MCF 10A (cell line): ENCODE data around the gene LMTK2. TPM values are rescaled to one million over a fixed set of nuclear protein-coding genes. Genes with fewer than 3 reads are reported as not detected.
A peak's percentile ranks its signal among the peaks of the same experiment; 100 is the strongest.

Source experiments
- BruUV-seq: library from RNA; stranded (reverse); fragments of 400-500 nt; replicated peaks from 2 replicates; lab custom pipeline; 2021; lab: Mats Ljungman, UMichigan
- CTCF ChIA-PET: fragments of 300-600 bp; sonication (Branson Sonifier 250); formaldehyde crosslinking; extraction: SDS; loops from one replicate; lab custom pipeline; 2021; ENCODE audit warnings: antibody characterized with exemption, inconsistent platforms; lab: Yijun Ruan, JAX
- POLR2A ChIA-PET: fragments of 300-600, 350-650 bp; sonication (Branson Sonifier 250); formaldehyde crosslinking; extraction: SDS; loops from one replicate; lab custom pipeline; 2020; ENCODE audit warnings: antibody characterized with exemption, inconsistent platforms; lab: Yijun Ruan, JAX
- DNase-seq: peaks from one replicate; pipeline ENCODE4 v3.0.0-alpha.2; 2018; ENCODE audit not compliant: unreplicated experiment
- H3K27ac Mint-ChIP-seq: one replicate; pipeline ENCODE4 v1.8.0; 2022; ENCODE audit warnings: mild to moderate bottlenecking, low read depth, mixed read lengths; ENCODE audit not compliant: unreplicated experiment
- H3K27me3 Mint-ChIP-seq: one replicate; pipeline ENCODE4 v1.8.0; 2022; ENCODE audit warnings: mixed read lengths; ENCODE audit not compliant: insufficient read depth, unreplicated experiment
- H3K36me3 Mint-ChIP-seq: one replicate; pipeline ENCODE4 v1.8.0; 2022; ENCODE audit warnings: mild to moderate bottlenecking, moderate library complexity, mixed read lengths; ENCODE audit not compliant: insufficient read depth, unreplicated experiment
- H3K4me1 Mint-ChIP-seq: one replicate; pipeline ENCODE4 v1.8.0; 2022; ENCODE audit warnings: mixed read lengths; ENCODE audit not compliant: insufficient read depth, unreplicated experiment
- H3K4me3 Mint-ChIP-seq: one replicate; pipeline ENCODE4 v1.8.0; 2022; ENCODE audit warnings: mild to moderate bottlenecking, moderate library complexity, mixed read lengths; ENCODE audit not compliant: unreplicated experiment
- H3K9me3 Mint-ChIP-seq: one replicate; pipeline ENCODE4 v1.8.0; 2022; ENCODE audit warnings: mixed read lengths; ENCODE audit not compliant: unreplicated experiment
- intact Hi-C: fragments of 100-400 bp; cut with micrococcal nuclease; formaldehyde crosslinking; loops from 2 replicates; pipeline ENCODE4 v1.14.1; 2022
- total RNA-seq: library from RNA; stranded (reverse); gene quantifications from 2 replicates; pipeline ENCODE4 v1.2.3, GENCODE V29; 2022
- TF ChIP-seq, protein P1 (sequence below): fragments of 200-600 bp; IDR thresholded peaks from one replicate; pipeline ENCODE4 v1.8.0; 2022; ENCODE audit warnings: antibody characterized with exemption, mild to moderate bottlenecking; ENCODE audit not compliant: unreplicated experiment

Gene LMTK2
- total RNA-seq, 1 experiment from 2014 or later = 16.8 TPM

DNA sequence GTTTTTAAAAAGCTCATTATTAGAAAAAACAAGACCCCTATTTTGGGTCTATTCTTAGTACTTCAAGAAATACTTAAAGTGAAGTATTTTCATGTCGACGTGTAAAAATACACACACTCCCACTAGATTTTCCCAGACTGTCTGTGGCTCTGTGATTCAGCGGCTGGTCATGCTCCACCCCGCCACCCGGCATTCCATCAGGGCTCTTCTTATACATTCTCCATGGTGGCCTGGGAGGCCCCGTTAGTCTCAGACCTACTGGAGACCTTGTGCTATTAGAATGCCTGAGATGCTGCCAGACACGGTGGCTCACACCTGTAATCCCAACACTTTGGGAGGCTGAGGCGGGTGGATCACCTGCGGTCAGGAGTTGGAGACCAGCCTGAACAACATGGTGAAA lies 132.3 kb downstream of the LMTK2 start:
- BruUV-seq = no TSS peak
- POLR2A ChIA-PET = no interaction called here
- Mint-ChIP-seq H3K9me3 (no peaks in the 10 kb centered on the region), H3K36me3 (peaks cover 12% of the 10 kb centered on the region), H3K27me3 (no peaks in the 10 kb centered on the region), H3K4me1 (no peaks in the 10 kb centered on the region), H3K4me3 (no peak overlapping the region), H3K27ac (no peak overlapping the region)
- intact Hi-C loops = no loop called here
- DNase-seq = no peak
- CTCF ChIA-PET = interaction anchor here (0.6 kb wide), 1 partner anchor 219 kb away, joined by 3 read pairs; no protein-coding TSS in a partner anchor
- TF ChIP-seq, protein P1, sequence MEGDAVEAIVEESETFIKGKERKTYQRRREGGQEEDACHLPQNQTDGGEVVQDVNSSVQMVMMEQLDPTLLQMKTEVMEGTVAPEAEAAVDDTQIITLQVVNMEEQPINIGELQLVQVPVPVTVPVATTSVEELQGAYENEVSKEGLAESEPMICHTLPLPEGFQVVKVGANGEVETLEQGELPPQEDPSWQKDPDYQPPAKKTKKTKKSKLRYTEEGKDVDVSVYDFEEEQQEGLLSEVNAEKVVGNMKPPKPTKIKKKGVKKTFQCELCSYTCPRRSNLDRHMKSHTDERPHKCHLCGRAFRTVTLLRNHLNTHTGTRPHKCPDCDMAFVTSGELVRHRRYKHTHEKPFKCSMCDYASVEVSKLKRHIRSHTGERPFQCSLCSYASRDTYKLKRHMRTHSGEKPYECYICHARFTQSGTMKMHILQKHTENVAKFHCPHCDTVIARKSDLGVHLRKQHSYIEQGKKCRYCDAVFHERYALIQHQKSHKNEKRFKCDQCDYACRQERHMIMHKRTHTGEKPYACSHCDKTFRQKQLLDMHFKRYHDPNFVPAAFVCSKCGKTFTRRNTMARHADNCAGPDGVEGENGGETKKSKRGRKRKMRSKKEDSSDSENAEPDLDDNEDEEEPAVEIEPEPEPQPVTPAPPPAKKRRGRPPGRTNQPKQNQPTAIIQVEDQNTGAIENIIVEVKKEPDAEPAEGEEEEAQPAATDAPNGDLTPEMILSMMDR = no peak

DNA sequence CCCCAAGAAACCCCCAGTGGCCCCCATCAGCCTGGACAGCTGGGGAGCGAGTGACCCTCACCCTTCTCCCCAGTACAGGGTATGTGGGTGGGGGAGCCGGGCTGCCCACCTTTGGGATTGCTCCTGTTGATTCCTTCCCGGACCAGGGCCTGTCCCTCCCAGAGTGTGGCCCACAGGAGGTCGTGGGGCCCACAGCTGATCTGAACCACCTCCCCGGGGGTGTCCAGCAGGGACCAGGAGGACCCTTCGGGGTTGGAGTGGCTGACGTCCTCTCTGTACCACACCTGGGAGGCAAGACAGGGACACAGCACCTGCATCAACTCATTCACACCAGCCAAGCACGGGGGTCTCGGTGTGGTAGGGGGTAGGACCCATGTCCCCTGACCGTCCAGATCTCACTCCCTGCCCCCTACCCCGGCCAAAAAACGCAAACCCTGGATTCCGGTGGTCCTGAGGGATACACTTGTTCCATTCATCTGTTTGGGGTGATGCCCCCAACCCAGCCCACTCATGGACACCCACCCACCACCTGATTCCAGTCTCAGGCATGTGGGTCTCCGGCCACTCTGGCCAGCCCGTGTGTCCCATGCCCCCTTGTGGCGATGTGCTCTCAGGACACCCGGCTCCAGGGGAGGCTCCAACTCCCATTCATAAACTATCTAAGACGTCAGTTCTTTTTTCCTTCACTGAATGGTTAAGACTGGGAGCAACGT lies 134.5 kb downstream of the LMTK2 start:
- CTCF ChIA-PET = interaction anchor here (0.6 to 1.1 kb wide), 4 partner anchors 8 to 161 kb away, joined by 3 to 6 read pairs (median 4); no protein-coding TSS in a partner anchor
- Mint-ChIP-seq H3K9me3 (no peaks in the 10 kb centered on the region), H3K27me3 (no peaks in the 10 kb centered on the region), H3K27ac (no peak overlapping the region), H3K4me3 (no peak overlapping the region), H3K4me1 (no peaks in the 10 kb centered on the region), H3K36me3 (peaks cover 12% of the 10 kb centered on the region)
- DNase-seq = peak; percentile 49
- no TSS peak for BruUV-seq
- TF ChIP-seq, protein P1 = peak; percentile 50
- POLR2A ChIA-PET = no interaction called here
- intact Hi-C loops = loop anchor here (1.0 kb wide), 1 partner anchor 220 kb away; no protein-coding TSS in a partner anchor

DNA sequence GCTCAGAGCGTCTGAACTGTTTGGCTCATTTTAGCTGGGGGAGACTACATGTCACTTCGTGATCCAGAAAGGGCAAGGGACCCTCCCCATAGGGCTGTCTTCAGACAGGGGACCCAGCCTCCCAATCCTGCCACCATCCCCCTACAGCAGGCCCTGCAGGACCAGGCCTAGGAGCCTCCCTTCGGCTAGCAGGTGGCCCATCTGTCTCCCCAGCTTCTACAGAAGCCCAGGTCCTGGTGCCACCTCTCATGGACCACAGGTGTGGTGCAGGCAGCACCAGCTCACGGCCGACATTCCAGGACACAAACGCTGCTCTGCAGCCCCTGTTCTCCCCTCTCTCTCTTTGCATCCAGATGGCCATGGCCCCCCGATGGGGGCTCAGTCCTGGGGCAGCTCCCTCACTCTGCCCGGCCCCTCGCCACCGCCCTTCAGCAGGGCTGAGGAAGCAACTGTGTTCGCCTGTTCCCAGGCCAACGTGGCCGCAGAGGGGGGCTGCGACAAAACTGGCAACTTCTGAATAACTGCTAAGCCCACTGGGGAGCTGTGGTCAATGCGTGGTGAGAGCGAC lies 135.1 kb downstream of the LMTK2 start:
- TF ChIP-seq, protein P1 = no peak
- intact Hi-C loops = loop anchor here (1.0 kb wide), 1 partner anchor 220 kb away; no protein-coding TSS in a partner anchor
- ChIA-PET CTCF (interaction anchor here (0.7 to 1.1 kb wide), 3 partner anchors 8 to 724 kb away, joined by 3 to 6 read pairs (median 3); no protein-coding TSS in a partner anchor), POLR2A (no interaction called here)
- peaks cover 12% of the 10 kb centered on the region for H3K36me3 Mint-ChIP-seq
- no peak overlapping the region for H3K4me3 Mint-ChIP-seq
- no peaks in the 10 kb centered on the region for H3K9me3 Mint-ChIP-seq
- no peak overlapping the region for H3K27ac Mint-ChIP-seq
- H3K27me3 Mint-ChIP-seq = no peaks in the 10 kb centered on the region
- BruUV-seq = no TSS peak
- DNase-seq = no peak
- no peaks in the 10 kb centered on the region for H3K4me1 Mint-ChIP-seq

DNA sequence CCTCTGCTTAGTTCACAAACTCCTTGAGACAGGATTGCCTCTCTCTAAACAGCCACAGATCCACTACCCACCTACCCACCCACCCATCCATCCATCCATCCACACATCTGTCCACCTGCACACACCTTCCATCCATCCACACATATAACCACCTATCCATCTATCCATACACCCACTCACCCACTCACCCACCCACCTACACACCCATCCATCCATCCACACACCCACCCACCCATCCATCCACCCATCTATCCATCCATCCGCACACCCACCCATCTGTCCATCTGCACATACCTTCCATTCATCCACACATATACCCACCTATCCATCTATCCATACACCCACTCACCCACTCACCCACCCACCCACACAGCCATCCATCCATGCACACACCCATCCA lies 135.7 kb downstream of the LMTK2 start:
- no TSS peak for BruUV-seq
- Mint-ChIP-seq H3K9me3 (no peaks in the 10 kb centered on the region), H3K4me3 (no peak overlapping the region), H3K4me1 (no peaks in the 10 kb centered on the region), H3K36me3 (peaks cover 12% of the 10 kb centered on the region), H3K27me3 (no peaks in the 10 kb centered on the region), H3K27ac (no peak overlapping the region)
- TF ChIP-seq, protein P1 = no peak
- DNase-seq = no peak
- POLR2A ChIA-PET = no interaction called here
- CTCF ChIA-PET = interaction anchor here (0.7 to 1.1 kb wide), 2 partner anchors 8 to 723 kb away, joined by 3 to 6 read pairs; no protein-coding TSS in a partner anchor
- intact Hi-C loops = no loop called here
